DOHH2 (cell line): ENCODE results near the gene NPEPL1.
A peak's percentile ranks its signal among the peaks of the same experiment; 100 is the strongest.

Experiments
- H3F3A ChIP-seq: fragments of 200-600 bp; sonication (generic), shearing (Covaris generic); 2 replicates; pipeline ENCODE4 v1.6.0; 2016; ENCODE audit warnings: antibody characterized with exemption, mild to moderate bottlenecking; ENCODE audit not compliant: control insufficient read depth, insufficient read depth
- H3K27ac ChIP-seq: fragments of 200-600 bp; sonication (generic); 2 replicates; pipeline ENCODE4 v1.5.1; 2014; ENCODE audit warnings: low read depth, mild to moderate bottlenecking, low read length, moderate library complexity
- H3K27me3 ChIP-seq: fragments of 200-600 bp; sonication (generic); 2 replicates; pipeline ENCODE4 v1.6.1; 2014; ENCODE audit warnings: mild to moderate bottlenecking, low read length, mixed read lengths; ENCODE audit not compliant: control insufficient read depth
- H3K36me3 ChIP-seq: fragments of 200-600 bp; sonication (generic); 2 replicates; pipeline ENCODE4 v1.6.1; 2014; ENCODE audit warnings: mild to moderate bottlenecking, low read length, moderate library complexity, mixed read lengths; ENCODE audit not compliant: control insufficient read depth
- H3K4me1 ChIP-seq: fragments of 200-600 bp; sonication (generic); 2 replicates; pipeline ENCODE4 v1.6.1; 2014; ENCODE audit warnings: mild to moderate bottlenecking, low read length, mixed read lengths; ENCODE audit not compliant: control insufficient read depth
- H3K4me2 ChIP-seq: fragments of 200-600 bp; sonication (generic); 2 replicates; pipeline ENCODE4 v1.6.0; 2014; ENCODE audit warnings: mild to moderate bottlenecking, low read length, moderate library complexity
- H3K4me3 ChIP-seq: fragments of 200-600 bp; sonication (generic); 2 replicates; pipeline ENCODE4 v1.5.1; 2014; ENCODE audit warnings: mild to moderate bottlenecking, low read length, mixed read lengths
- H3K79me2 ChIP-seq: fragments of 200-600 bp; sonication (generic); 2 replicates; pipeline ENCODE4 v1.6.1; 2014; ENCODE audit warnings: mild to moderate bottlenecking, low read length, mixed read lengths; ENCODE audit not compliant: control insufficient read depth
- H3K9me2 ChIP-seq: fragments of 200-600 bp; sonication (generic); replicated peaks from 2 replicates; pipeline ENCODE4 v1.6.1; 2014; ENCODE audit warnings: mild to moderate bottlenecking, low read length, mixed read lengths; ENCODE audit not compliant: control insufficient read depth
- H3K9me3 ChIP-seq: fragments of 200-600 bp; sonication (generic); 2 replicates; pipeline ENCODE4 v1.6.1; 2014; ENCODE audit warnings: antibody characterized with exemption, low read length, mixed read lengths; ENCODE audit not compliant: control insufficient read depth, insufficient read depth
- H4K20me1 ChIP-seq: fragments of 200-600 bp; sonication (generic); 2 replicates; pipeline ENCODE4 v1.6.0; 2014; ENCODE audit warnings: low read depth, mild to moderate bottlenecking, antibody characterized with exemption, low read length, moderate library complexity; ENCODE audit not compliant: control insufficient read depth, insufficient read depth
- EZH2phosphoT487 ChIP-seq: fragments of 200-600 bp; sonication (generic); IDR thresholded peaks from 2 replicates; pipeline ENCODE4 v1.6.1; 2017; ENCODE audit warnings: borderline replicate concordance, mild to moderate bottlenecking, antibody characterized with exemption, low read length, moderate library complexity, mixed read lengths
- TF ChIP-seq, protein P1 (sequence below): fragments of 200-600 bp; sonication (generic); IDR thresholded peaks from one replicate; pipeline ENCODE4 v1.5.1; 2014; ENCODE audit warnings: antibody characterized with exemption, mild to moderate bottlenecking, low read depth, low read length; ENCODE audit not compliant: poor library complexity, severe bottlenecking

NPEPL1 gene

DNA sequence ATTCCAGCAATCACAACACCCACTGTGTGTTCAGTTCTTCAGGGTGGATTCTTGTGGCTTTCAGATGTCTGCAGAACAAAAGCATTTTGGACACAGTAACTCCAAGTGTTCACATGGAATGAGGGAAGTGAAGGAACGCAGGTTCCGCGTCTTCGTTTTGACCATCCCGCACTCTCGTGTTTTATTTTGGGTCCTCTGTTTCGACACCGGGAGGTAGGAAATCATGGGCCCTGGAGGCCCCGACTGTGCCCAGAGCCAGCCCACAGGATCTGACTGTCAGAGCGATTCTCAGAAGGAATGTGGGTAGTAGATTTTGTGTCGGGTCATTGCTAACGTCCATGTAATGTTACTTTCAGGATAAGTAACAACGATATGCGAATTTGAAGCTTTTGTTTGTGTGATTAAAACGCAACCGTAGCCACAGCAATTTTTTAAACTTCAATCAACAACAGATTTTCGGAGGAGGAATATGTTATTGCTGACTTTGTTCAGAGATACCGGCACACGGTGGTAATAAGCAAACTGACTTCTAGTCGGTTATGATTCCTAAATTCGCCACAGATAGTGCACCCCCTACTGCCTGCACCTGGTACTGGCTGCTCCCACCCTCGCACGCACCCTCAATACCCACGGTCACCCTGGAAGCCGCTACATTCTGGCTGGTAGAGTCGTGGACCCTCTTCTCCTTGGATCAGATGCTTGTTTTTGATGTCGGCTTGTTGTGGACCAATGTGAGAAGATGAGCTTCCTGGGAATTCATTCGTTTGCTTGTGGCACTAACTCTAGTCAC lies 10.5 kb downstream of the NPEPL1 start:
- no peak for TF ChIP-seq EZH2phosphoT487
- TF ChIP-seq, protein P1, sequence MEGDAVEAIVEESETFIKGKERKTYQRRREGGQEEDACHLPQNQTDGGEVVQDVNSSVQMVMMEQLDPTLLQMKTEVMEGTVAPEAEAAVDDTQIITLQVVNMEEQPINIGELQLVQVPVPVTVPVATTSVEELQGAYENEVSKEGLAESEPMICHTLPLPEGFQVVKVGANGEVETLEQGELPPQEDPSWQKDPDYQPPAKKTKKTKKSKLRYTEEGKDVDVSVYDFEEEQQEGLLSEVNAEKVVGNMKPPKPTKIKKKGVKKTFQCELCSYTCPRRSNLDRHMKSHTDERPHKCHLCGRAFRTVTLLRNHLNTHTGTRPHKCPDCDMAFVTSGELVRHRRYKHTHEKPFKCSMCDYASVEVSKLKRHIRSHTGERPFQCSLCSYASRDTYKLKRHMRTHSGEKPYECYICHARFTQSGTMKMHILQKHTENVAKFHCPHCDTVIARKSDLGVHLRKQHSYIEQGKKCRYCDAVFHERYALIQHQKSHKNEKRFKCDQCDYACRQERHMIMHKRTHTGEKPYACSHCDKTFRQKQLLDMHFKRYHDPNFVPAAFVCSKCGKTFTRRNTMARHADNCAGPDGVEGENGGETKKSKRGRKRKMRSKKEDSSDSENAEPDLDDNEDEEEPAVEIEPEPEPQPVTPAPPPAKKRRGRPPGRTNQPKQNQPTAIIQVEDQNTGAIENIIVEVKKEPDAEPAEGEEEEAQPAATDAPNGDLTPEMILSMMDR: peak; percentile 50
- Histone ChIP-seq H3K79me2 (no peaks in the 10 kb centered on the region), H3K9me3 (no peaks in the 10 kb centered on the region), H4K20me1 (no peaks in the 10 kb centered on the region), H3K4me1 (no peaks in the 10 kb centered on the region), H3K4me3 (no peak overlapping the region), H3K27me3 (no peaks in the 10 kb centered on the region), H3K4me2 (no peak overlapping the region), H3F3A (no peaks in the 10 kb centered on the region), H3K27ac (no peak overlapping the region), H3K9me2 (no peaks in the 10 kb centered on the region), H3K36me3 (no peaks in the 10 kb centered on the region)

DNA sequence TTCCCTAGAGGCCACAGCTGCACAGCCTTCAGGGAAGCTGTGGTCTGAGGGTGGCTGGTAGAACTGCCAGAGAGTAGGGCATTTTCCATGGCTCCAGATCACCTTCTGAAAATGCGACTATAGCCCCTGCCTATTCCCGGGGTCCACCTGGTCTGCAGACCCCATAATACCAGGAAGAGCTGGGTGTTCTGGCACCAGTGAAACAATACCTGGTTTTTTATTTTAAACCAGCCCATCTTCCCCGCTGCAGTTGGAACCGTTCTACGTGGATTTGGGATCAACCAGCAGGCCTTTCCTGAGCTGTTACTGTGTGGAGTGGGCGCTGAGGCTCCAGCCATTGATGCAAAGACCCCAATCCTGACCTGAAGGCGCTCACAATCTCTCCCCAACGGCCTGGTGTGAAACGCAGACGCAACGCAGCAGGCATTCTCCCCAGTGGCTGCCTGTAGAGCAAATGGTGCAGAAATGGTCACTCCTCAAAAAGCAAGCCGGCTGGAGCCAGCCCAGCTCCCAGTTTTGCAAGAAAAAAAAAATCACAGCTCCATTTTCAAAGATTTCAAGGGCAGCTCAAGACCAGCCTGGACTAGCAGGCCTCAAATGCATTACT lies 11.3 kb downstream of the NPEPL1 start:
- no peaks in the 10 kb centered on the region for H3K27me3 ChIP-seq
- H3K4me1 ChIP-seq: no peaks in the 10 kb centered on the region
- TF ChIP-seq, protein P1: no peak
- no peak for TF ChIP-seq EZH2phosphoT487
- no peaks in the 10 kb centered on the region for H3K79me2 ChIP-seq
- no peaks in the 10 kb centered on the region for H3K9me3 ChIP-seq
- H3K27ac ChIP-seq: no peak overlapping the region
- H3K9me2 ChIP-seq: no peaks in the 10 kb centered on the region
- no peaks in the 10 kb centered on the region for H4K20me1 ChIP-seq
- no peak overlapping the region for H3K4me3 ChIP-seq
- H3K4me2 ChIP-seq: no peak overlapping the region
- H3K36me3 ChIP-seq: no peaks in the 10 kb centered on the region
- H3F3A ChIP-seq: no peaks in the 10 kb centered on the region

DNA sequence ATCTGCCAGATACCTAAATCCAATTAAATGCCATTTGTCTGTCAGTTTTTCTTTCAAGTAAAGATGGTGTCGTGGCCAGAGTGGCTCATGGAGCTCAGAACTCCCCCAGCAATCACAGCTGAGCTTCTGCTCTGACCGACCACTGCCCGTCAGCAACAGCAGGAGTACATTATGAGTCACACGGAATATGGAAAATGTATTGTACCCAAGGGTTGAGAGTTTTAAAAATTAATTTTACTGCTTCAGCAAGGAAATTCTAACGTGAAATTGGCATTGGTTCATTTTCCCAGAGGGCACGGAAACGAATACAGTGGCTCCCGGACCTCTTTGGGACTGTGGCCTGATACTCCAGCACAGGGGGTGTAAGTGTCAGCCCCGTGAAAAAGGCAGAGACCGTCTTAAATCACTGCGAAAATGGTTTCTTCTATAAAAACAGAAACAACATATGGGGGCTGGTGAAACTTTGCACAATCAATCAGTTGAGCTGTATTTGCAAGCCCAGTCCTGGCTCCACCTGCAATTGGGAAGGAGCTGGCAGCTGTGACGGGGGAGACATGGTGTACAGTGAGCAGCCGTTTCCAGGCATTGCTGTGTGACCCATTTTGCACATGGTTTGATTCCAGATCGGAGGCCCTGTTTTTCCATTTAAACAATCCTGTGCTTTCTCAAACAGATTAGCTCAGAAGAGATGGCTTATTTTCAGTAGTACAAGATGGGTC lies 12.8 kb downstream of the NPEPL1 start:
- no peaks in the 10 kb centered on the region for H4K20me1 ChIP-seq
- TF ChIP-seq, protein P1: no peak
- H3K27ac ChIP-seq: no peak overlapping the region
- no peak overlapping the region for H3K4me2 ChIP-seq
- no peaks in the 10 kb centered on the region for H3K36me3 ChIP-seq
- H3K4me3 ChIP-seq: no peak overlapping the region
- H3K9me2 ChIP-seq: no peaks in the 10 kb centered on the region
- no peaks in the 10 kb centered on the region for H3K27me3 ChIP-seq
- no peaks in the 10 kb centered on the region for H3F3A ChIP-seq
- no peaks in the 10 kb centered on the region for H3K79me2 ChIP-seq
- no peaks in the 10 kb centered on the region for H3K9me3 ChIP-seq
- no peaks in the 10 kb centered on the region for H3K4me1 ChIP-seq
